HEK293T (cell line): ENCODE data around the gene ZNF574.

Experiments
- ARNT ChIP-seq: fragments of 450-650 bp; IDR thresholded peaks from 2 replicates; pipeline ENCODE4 v1.6.1; 2017; ENCODE audit warnings: mild to moderate bottlenecking
- BHLHE40 ChIP-seq: fragments of 450-650 bp; IDR thresholded peaks from 2 replicates; pipeline ENCODE4 v1.6.1; 2016; ENCODE audit warnings: mild to moderate bottlenecking, moderate library complexity, borderline replicate concordance
- HDGF ChIP-seq: fragments of 450-650 bp; IDR thresholded peaks from 2 replicates; pipeline ENCODE4 v1.6.1; 2017; ENCODE audit warnings: antibody characterized with exemption, borderline replicate concordance
- LEF1 ChIP-seq: fragments of 450-650 bp; IDR thresholded peaks from 2 replicates; pipeline ENCODE4 v1.6.1; 2017; ENCODE audit warnings: mild to moderate bottlenecking, borderline replicate concordance
- SP1 ChIP-seq: fragments of 450-650 bp; IDR thresholded peaks from 2 replicates; pipeline ENCODE4 v1.6.1; 2017
- SUZ12 ChIP-seq: fragments of 450-650 bp; IDR thresholded peaks from 2 replicates; pipeline ENCODE4 v1.6.1; 2016; ENCODE audit warnings: mild to moderate bottlenecking
- ZNF384 ChIP-seq: fragments of 450-650 bp; IDR thresholded peaks from 2 replicates; pipeline ENCODE4 v1.6.1; 2016
- TF ChIP-seq, protein P1 (sequence below): fragments of 450-650 bp; IDR thresholded peaks from 2 replicates; pipeline ENCODE4 v1.6.1; 2016

GRCh38 chr19:42110658-42111057, 34.7 kb downstream of the ZNF574 start:
- TF ChIP-seq BHLHE40 = no peak
- TF ChIP-seq ARNT = no peak
- TF ChIP-seq SP1 = no peak
- TF ChIP-seq SUZ12 = no peak
- no peak for TF ChIP-seq LEF1
- no peak for TF ChIP-seq HDGF
- TF ChIP-seq ZNF384 = no peak
- TF ChIP-seq, protein P1, sequence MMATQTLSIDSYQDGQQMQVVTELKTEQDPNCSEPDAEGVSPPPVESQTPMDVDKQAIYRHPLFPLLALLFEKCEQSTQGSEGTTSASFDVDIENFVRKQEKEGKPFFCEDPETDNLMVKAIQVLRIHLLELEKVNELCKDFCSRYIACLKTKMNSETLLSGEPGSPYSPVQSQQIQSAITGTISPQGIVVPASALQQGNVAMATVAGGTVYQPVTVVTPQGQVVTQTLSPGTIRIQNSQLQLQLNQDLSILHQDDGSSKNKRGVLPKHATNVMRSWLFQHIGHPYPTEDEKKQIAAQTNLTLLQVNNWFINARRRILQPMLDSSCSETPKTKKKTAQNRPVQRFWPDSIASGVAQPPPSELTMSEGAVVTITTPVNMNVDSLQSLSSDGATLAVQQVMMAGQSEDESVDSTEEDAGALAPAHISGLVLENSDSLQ = no peak
